Stimulated activated CD4-positive, alpha-beta T cell treated with anti-CD3 and anti-CD28 coated beads, Interleukin-15, amount 100 ng/mL, for 48 hours (primary cell): Measurements from ENCODE around the gene AGBL3.

Source experiments
- DNase-seq, 2 donors: peaks; one replicate each; pipeline ENCODE4 v3.0.0-alpha.2; 2020; ENCODE audit warnings: low read depth in 2 of 2

The AGBL3 gene

GRCh38 chr7:135147899-135148721 lies 161.8 kb downstream of the AGBL3 start, which contains the start of gene TMEM140:
Gene TMEM140 (plus strand): TSS chr7:135148072. CDS start chr7:135164442, 16,370 bp downstream.
- DNase-seq: no peak

DNA sequence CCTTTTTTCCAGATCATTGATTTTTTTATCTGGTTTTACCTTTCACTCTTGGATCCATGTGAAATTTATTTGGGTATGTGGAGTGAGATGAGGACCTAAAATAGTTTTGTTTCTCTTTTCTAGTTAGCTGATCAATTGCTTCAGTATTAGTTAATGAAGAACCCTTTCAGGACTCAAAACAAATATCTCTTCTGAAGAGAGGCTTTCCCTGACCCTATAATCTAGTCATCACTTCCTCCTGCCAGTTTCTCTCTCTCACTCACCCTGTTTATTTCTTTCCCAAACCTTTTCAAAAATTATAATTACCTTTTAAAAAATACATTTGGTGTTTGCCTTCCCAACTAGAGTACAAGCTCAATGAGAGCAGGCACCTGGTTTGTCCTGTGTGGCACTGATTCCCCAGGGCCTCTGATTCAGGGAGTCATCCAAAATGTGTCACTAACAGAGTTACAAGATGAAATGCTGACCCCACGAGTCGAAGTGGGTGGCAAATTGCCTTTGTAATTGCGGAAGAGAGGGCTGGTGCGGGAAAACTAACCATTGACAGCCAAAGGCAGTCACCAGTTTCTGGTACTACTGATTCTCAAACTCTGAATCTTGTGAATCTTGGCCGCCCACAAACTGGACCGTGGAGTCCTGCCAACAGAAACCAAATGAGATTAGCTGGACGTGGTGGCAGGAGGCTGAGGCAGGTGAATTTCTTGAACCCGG lies 163.9 kb downstream of the AGBL3 start:
- DNase-seq: no peak

DNA sequence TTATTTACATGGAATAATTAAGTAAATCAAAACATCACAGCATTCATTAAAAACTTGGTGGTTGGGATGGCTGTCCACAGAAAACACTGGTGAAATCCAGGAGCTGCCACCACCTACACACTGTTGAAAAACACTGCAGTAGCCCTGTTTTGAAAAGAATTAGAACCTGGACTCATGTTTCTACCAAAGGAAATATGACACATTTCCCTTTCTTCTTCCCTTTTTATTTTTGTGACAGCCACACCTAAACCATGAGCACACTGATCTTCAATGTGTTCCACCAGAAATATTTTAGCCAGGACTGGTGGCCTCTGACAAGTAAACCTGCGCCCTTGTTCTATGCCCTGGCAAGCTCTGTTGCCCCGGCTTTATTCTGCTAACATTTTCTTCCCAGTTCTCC lies 164.8 kb downstream of the AGBL3 start:
- no peak for DNase-seq

DNA sequence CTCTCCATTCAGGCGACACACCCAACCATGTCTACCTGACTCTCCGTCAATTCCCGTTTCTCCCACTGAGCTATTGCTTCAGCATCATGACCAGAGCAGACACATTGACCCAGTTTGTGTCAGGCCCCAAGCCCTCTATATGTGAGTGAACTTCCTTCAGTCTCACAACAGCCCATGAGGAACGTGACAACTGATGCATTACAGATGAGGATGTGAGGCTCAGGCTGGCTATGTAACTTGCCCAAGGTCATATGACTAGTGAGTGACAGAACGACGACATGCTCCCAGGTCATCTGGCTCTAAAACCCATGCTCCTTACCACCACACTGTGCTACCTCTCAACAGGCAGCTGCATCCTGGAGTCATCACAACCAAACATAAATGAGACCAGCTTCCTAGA lies 165.2 kb downstream of the AGBL3 start:
- no peak for DNase-seq

DNA sequence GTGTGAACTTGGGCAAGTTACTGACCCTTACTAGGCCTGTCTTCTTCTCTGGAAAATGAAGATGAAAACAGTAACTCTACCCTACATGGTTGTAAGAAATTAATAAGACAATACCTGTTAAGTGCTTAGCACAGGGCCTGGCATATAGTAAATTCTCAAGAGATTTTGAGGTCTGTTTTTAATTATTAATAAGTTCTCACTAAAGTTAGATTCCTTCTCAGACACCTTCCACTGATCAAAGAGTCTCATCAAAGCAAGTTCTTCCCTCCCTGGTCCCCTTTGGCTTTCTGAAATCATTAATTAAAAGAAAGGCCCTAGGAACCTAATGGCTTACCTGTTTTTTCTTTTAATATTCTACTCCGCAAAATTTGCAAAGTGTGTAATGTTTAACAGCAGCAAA lies 166.1 kb downstream of the AGBL3 start:
- DNase-seq: no peak

DNA sequence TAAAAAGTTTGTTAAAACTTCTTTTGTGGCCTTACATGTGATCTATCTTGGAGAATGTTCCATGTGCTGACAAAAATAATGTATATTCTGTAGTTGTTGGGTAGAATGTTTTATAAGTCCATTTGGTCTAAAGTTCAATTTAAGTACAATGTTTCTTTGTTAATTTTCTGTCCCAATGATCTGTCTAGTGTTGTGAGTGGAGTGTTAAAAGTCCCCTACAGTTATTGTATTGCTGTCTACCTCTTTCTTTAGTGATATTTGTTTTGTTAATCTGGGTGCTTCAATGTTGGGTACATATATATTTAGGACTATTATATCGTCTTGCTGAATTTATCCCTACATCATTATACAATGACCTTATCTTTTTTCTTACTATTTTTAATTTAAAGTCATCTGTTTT lies 168.4 kb downstream of the AGBL3 start:
- DNase-seq: no peak

DNA sequence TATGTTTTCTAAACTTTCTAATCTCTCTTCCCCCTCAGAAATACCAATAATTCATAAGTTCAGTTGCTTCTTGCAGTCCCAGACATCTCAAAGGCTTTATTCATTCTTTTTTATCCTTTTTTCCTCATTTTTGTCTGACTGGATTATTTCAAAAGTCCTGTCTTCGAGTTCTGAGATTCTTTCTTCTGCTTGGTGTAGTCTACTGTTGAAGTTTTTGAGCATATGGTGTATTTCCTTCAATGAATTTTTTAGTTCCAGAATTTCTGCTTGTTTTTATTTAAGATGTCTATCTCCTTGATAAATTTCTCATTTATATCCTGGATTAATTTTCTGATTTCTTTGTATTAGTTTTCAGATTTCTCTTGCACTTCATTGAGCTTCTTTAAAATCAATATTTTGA lies 170.0 kb downstream of the AGBL3 start:
- DNase-seq: no peak

GRCh38 chr7:135158141-135158655 lies 171.9 kb downstream of the AGBL3 start:
- no peak for DNase-seq

DNA sequence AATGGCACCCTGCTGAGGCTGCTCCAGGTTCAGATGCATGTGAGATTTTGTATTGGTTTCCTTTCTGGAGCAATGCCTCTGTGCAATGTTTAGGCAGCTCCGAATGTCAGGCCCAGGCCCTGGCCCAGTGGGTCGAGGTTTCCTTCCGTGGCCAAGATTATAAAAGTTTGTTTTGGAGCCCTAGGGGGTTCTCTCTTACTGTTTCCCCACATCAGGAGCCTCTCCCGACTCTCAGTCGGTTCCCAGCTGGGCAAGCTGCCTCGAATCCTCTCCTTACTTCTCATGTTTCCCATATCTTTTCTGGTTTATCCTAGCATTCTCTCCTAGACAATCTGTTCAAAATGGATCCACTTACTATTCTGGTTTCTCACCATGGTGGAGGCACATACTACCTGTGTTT lies 172.6 kb downstream of the AGBL3 start:
- no peak for DNase-seq

GRCh38 chr7:135159359-135160085 lies 173.2 kb downstream of the AGBL3 start:
- DNase-seq: no peak

- no peak for DNase-seq
These were observed 174.0 kb downstream of the AGBL3 start for GRCh38 chr7:135160098-135160857.

- DNase-seq: no peak
These were observed 174.7 kb downstream of the AGBL3 start for GRCh38 chr7:135160858-135161653.

DNA sequence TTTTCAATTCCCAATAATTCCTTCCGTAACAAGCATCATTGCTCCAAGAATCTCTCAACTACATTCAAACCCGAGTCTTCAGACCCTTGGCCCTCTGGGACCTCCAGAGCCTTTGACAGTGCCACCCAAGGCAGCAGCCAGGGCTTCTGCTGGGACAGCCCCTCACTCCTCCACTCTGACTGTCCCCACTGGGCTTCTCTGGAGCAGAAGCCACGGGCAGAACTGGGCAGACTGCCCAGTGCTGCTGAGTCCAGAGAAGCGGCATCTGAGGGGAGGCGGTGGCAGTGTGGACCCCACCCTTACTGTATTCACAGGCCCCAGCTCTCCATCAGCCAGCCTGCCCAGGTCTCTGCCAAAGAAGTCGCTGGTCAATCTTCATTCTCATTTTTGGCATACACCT lies 175.4 kb downstream of the AGBL3 start:
- no peak for DNase-seq

DNA sequence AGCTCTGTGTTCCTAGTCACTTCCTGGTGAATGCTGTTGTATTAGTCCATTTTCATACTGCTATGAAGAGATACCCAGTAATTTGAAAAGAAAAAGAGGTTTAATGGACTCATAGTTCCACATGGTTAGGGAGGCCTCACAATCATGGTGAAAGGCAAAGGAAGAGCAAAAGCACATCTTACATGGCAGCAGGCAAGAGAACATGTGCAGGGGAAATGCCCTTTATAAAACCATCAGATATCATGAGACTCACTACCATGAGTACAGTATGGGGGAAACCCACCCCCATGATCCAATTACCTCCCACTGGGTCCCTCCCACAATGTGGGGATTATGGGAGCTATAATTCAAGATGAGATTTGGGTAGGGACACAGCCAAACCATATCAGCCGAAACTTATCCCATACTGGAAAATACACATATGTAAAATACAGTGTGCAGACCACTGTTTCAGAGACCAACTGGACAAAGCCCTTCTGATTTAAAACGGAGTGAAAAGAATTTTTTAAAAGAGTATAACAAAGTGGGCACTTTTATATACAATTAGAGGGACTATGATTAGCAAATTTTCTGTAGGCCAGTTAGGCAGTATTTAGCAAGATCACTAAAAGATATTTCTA lies 176.2 kb downstream of the AGBL3 start:
- no peak for DNase-seq

DNA sequence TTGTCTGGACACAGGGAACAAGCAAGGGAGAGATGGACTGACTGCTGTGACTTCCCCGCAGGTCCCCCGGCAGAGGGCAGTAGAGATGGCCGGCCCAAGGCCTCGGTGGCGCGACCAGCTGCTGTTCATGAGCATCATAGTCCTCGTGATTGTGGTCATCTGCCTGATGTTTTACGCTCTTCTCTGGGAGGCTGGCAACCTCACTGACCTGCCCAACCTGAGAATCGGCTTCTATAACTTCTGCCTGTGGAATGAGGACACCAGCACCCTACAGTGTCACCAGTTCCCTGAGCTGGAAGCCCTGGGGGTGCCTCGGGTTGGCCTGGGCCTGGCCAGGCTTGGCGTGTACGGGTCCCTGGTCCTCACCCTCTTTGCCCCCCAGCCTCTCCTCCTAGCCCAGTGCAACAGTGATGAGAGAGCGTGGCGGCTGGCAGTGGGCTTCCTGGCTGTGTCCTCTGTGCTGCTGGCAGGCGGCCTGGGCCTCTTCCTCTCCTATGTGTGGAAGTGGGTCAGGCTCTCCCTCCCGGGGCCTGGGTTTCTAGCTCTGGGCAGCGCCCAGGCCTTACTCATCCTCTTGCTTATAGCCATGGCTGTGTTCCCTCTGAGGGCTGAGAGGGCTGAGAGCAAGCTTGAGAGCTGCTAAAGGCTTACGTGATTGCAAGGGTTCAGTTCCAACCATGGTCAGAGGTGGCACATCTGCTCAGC lies 178.2 kb downstream of the AGBL3 start:
- DNase-seq: no peak

DNA sequence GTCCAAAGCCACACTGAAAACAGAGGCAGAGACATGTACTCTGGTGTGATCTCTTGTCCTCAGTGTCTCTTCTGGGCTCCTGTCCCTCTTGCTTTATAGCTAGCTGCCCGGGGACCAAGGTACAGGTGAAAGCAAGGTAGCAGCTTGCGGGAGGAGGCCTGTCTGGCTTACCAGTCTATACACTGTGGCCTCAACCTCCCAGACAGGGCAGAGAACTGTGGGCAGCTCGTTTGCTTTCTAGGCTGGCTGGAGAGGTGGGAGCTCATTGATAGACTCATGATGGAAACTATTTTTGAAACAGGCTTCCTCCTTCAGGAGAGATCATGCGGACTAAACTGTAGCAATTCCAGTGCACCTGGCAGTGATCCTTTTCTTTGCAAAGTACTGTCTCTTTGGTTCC lies 179.6 kb downstream of the AGBL3 start:
- no peak for DNase-seq

DNA sequence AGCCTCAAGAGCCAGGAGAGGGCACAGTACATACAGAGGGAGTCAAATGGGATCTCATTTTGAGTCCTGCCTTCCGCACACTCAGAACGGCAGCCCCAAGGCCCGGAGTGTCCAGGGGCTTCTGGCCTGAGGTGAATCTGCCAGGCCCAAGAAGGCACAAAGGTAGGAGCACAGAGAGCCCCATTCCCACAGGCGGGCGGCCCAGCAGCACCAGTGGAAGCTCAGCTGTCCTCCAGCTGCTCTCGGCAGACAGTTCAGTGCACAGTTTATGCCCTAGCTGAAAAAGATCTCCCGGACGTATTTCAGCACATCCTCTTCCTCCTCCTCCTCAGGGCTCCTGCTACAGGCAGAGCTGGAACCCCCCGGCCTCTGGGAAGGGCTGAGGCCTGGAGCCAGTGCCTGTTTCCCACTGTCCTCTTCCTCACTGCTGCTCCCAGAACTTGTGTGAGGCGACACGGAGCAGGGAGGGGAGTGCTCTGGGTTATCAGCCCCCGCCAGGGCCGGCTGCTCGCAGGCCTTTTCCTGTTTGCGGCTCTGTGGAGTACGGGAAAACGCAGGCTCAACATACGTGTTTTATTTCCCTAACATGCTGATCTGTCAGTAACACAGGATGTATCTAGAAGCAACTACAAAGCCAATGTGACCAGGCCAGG lies 180.2 kb downstream of the AGBL3 start:
- no peak for DNase-seq

GRCh38 chr7:135167365-135167917 lies 181.1 kb downstream of the AGBL3 start:
- DNase-seq: no peak

DNA sequence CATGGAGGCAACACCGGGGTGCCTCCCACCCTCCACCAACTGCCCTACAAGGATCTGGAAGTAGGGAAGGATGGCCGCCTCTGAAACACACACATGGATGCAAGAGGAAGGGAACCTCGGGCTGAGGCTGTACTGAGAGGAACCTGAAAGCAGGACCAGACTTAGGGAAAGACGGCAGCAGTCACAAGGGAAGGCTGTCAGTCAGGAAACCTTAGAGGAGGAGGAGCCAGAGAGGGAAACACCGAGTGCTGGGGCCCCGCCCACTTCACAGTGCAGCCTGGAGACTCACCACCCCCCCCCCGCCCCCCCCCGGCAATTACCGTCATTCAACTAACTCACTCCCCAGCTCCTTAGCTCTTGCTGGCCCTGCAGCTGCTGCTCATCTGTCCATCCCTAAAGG lies 181.7 kb downstream of the AGBL3 start:
- DNase-seq: no peak
